PFSK-1 (cell line): ENCODE measurements around the gene NADK2.

Source experiments
- POLR2AphosphoS5 ChIP-seq: IDR thresholded peaks from 2 replicates; pipeline ENCODE4 v1.6.1; 2012; ENCODE audit warnings: low read depth, mild to moderate bottlenecking, control low read depth, low read length, moderate library complexity
- REST ChIP-seq, 2 experiments: IDR thresholded peaks; 2 replicates each; pipeline versions ENCODE4 v1.6.1 to v1.8.0; 2011 to 2012; ENCODE audit warnings: low read depth in 2 of 2, low read length in 2 of 2, control low read depth in 1 of 2, inconsistent platforms in 1 of 2, mild to moderate bottlenecking in 1 of 2, moderate library complexity in 1 of 2; ENCODE audit not compliant: insufficient read depth in 1 of 2

- TF ChIP-seq REST (IDR thresholded peaks at IDR 0.05; ENCODE audit: insufficient read depth in 1 of 2, low read depth in 2 of 2, low read length in 2 of 2) (no peak), POLR2AphosphoS5 (no peak)
These were observed 1.1 kb upstream of the NADK2 start for GRCh38 chr5:36242534-36243485.
